Inferior parietal cortex (tissue), 1 donor: ENCODE data around the gene ARHGEF18.
"Not testable (repeated sequence)": the region's sequence is repeated elsewhere in the genome, so short reads cannot be mapped to it uniquely, and the experiment has no call there.

Experiments
- DNase-seq: peaks from one replicate; pipeline ENCODE4 v3.0.0-alpha.2; 2016; ENCODE audit errors: extremely low spot score

Gene ARHGEF18

DNA sequence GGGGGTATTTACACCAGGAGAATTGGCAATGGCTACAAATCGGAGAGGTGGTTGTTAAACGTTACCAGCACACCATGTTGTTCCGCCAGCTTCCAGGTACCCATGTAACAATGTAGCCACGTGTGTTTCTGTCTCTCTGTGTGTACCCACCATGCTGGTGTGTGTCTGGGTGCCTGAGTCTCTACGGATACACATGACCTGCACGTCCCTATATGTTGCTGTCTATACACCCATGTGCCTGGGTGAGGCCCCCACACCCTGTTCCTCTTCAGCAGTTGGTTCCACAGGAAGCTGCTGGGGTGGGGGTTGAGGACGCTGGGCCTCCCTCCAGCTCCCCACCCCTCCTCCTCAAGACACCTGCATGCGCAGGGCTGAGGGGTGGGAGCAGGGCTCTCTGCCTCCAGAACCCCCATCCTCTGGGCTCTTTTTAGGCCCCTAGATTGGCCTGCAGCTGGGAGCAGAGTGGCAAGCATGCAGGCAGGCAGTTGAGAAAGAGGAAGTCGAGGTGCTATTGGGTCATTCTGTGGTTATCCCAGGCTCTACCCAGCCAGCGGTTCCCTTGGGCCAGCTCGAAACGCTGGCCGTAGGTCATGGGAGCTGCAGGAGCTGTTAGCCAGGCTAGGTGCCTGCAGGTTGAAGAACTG lies at the start of gene ARHGEF18:
Gene ARHGEF18, plus strand, starts transcription at position 351 of the 644 bp plus-strand sequence. CDS start 13,954 bp downstream, outside the sequence.
- DNase-seq = no peak

GRCh38 chr19:7301525-7301924 lies 47.2 kb upstream of the ARHGEF18 start:
- no peak for DNase-seq

GRCh38 chr19:7303470-7303869 lies 45.3 kb upstream of the ARHGEF18 start:
- DNase-seq = no peak

- DNase-seq = no peak
Measured at GRCh38 chr19:7304200-7304599, 44.5 kb upstream of the ARHGEF18 start.

GRCh38 chr19:7307590-7308218 lies 41.0 kb upstream of the ARHGEF18 start:
- no peak for DNase-seq

- not testable (repeated sequence) for DNase-seq
Measured at GRCh38 chr19:7308327-7308726, 40.4 kb upstream of the ARHGEF18 start.

DNA sequence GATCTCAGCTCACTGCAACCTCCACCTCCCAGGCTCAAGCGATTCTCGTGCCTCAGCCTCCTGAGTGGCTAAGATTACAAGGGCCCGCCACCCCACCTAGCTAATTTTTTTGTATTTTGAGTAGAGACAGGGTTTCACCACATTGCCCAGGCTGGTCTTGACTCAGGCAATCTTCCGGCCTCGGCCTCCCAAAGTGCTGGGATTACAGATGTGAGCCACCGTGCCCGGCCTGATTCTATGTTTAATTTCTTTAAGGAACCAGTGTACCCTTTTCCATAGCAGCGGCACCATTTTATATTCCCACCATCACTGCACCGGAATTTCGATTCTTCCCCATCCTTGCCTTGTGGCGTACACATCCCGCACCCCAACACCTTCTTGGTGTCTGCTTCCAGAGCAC lies 36.8 kb upstream of the ARHGEF18 start:
- no peak for DNase-seq

- no peak for DNase-seq
Measured at GRCh38 chr19:7312816-7313215, 35.9 kb upstream of the ARHGEF18 start.

GRCh38 chr19:7318176-7318575 lies 30.6 kb upstream of the ARHGEF18 start:
- no peak for DNase-seq

DNA sequence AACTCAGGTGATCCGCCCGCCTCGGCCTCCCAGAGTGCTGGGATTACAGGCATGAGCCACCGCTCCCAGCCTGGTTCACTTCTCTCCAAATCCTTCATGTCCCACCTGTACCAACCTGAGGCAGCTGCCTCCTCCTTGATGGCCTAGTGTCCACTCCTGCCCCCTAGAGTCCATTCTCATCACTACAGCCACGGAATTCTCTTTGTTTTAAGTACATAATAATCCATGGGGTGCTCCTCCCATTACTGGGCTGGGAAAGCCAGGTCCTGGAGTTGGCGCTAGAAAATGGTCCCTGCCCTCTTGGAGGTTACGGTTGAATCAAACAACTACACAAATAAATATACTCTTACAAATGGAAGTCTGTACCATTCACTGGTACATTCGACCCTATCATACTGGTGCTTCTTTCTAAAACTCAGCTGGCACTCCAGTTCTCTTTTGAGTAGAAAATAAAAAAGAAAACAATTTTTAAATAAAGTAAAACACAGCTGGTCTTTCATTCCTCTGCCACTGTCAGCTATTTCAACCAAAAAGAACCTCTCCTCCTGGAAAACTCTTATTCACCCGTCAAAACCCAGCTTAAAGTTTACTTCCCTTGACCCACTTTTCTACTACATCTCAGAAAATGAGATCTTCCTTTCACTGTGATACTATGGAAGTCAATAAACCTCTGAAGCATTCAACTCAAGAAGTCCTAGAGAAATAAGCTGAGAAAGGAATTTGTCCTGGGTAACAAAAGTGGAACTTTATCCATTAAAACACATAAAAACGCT lies 22.4 kb upstream of the ARHGEF18 start:
- DNase-seq = no peak

DNA sequence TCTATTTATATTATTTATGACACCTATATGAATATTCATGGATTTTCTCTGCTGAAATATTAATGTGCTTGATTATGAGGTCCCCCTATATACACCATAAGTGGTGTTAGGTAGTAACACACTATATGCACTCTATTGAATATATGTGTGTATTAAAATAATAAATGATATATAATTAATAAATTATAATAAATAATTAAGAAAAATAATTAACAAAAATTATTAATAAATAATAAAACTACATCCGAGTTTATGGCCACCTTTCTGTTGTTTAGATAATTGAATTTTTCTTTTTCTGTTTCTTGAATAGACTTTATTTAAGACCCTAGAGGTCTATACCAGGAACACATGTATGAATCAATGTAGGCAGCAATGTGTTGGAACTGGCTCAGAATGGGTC lies 20.9 kb upstream of the ARHGEF18 start:
- DNase-seq = no peak

GRCh38 chr19:7328647-7329046 lies 20.1 kb upstream of the ARHGEF18 start:
- DNase-seq = no peak

DNA sequence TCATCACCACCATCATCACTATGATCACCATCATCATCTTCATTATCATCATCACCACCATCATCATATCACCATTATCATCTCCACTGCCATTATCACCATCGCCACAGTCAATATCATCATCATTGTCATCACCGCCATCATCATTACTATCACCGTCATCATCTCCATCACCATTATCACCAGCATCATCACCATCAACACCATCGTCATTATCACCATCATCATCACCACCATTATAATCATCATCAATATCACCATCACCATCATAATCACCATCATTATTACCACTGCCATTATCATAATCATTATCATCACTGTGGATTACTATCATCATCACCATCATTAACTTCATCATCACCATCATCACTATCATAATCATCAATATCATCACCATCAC lies 17.3 kb upstream of the ARHGEF18 start:
- DNase-seq = no peak

GRCh38 chr19:7333198-7334118 lies 15.3 kb upstream of the ARHGEF18 start:
- DNase-seq = no peak

- DNase-seq = no peak
Measured at GRCh38 chr19:7336321-7336973, 12.3 kb upstream of the ARHGEF18 start.

GRCh38 chr19:7337380-7338194 lies 11.2 kb upstream of the ARHGEF18 start:
- DNase-seq = no peak

DNA sequence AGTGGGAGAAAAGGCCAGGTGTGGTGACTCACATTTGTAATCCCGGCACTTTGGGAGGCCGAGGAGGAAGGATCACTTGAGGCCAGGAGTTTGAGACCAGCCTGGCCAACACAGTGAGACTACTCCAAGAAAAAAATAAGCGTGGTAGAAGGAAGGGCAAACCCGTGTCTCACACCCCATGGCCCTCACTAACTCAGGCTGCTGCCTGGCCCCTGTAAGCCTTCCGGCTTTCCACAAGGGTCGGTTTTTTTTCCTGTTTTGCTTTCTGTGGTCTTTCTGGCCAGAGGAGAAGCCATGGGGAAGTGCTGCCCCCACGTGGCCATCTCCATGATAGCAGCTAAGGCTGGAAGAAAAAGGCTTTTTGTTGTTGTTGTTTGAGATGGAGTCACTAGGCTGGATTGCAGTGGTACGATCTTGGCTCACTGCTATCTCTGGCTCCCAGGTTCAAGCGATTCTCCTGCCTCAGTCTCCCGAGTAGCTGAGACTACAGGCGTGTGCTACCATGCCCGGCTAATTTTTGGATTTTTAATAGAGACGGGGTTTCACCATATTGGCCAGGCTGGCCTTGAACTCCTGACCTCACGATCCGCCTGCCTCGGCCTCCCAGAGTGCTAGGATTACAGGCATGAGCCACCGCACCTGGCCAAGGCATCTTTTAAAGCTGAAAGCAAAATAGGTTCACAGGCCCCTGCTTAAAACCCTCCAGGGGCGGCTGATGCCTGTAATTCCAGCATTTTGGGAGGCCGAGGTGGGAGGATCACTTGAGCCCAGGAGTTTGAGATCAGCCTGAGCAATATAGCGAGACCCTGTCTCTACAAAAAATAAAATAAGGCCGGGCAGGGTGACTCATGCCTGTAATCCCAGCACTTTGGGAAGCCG lies 7.5 kb upstream of the ARHGEF18 start:
- DNase-seq = peak; percentile 92

- no peak for DNase-seq
Measured at GRCh38 chr19:7342143-7342542, 6.6 kb upstream of the ARHGEF18 start.

- no peak for DNase-seq
Measured at GRCh38 chr19:7346488-7346971, 2.2 kb upstream of the ARHGEF18 start.
